Raji (cell line): ENCODE measurements around the gene SETBP1.

Experiments used
- POLR2A ChIP-seq: IDR thresholded peaks from 2 replicates; pipeline ENCODE4 v1.6.1; 2011; ENCODE audit warnings: low read depth, low read length, control low read depth; ENCODE audit not compliant: insufficient read depth

The SETBP1 gene

DNA sequence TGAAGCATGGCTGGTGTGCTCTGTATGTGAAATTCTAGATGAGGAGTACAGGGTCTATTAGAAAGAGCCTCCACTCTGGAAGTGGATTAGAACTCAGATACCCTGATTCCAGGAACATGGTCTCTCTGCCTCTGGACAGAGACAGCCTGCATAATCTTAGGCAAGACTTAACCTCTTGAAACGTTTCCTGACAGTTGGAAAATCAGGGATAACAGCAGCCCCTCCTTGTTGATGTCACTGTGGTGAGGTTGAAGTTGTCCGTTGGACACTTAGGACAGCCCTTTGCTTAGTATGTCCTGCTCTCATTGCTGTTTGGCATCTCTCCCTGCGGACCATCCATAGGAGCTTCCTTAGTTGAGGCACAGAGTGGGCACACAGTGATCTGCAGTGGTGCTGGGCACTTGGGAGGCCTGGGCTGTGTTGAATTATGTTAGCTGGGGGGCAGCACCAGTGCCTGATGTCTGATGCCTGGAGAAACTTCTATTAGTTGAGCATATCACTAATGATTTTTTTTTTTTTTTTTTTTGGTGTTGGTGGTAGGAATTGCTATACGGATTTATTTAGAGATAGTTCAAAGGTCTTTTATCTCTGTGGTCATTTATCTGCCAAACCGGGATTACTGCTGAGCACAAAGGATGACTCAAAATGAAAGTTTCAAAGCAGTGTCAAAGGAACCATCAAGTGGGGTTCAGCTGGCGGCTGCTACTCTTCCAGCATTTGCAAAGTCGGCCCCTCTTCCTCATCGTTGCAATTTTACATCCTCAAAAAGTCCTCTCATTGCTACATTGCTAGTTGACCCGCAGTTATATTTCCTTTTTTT lies 28.8 kb downstream of the SETBP1 start:
- TF ChIP-seq POLR2A = no peak

DNA sequence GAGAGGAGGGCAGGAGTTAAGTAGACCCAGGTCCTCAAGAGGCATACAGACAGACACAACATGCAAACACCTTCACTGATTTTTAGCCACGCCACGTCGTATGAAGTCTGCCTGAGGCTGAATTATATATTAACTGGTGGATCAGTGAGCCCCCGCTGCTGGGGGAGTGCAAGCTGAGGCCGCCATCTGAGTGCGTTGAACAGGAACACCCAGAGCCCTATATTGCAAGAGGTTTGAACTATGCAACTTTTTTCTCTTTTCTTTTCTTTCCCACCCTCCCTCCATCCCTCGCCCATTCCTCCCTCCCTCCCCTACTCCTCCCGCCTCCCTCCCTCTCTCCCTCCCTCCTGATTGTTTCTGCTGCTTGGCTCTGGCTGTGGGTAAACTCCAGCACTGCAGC lies 30.2 kb downstream of the SETBP1 start:
- no peak for TF ChIP-seq POLR2A

DNA sequence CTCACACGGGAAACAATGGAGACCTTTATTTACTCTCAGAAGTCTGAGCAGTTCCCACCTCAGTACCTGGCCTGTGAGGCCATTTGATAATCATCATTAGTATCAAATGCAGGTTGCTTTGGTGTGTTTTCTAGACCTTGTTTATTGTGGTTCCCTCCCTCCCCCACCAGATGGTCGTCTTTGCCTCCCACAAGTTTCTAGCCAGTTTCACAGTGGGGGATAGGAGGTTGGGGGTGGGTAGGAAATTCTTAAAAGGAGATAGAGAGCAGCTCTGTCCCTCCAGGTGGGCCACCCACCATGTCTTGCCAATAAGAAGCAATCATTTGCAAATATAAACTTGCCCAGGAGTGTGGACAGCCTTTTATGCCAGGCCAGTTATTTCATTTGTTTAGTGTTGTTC lies 31.3 kb downstream of the SETBP1 start:
- no peak for TF ChIP-seq POLR2A

DNA sequence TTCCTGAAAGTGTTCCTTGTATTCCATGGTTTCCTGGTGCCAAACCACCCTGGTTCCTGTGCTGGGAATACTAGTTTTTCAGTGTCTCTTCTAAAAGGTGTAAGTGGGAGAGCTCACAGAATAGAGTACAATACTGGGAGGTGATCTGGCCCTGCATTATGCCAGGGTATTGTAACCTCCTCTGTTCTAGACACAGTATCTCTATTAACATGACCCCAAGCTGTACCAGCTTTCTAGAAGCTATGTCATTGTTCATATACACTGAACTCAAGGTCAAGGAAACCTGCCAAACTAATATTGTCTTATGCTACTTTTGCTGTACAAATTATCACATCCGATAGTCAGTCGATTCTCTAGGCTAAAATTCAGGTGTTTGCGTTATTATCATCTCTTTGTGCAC lies 32.7 kb downstream of the SETBP1 start:
- no peak for TF ChIP-seq POLR2A

DNA sequence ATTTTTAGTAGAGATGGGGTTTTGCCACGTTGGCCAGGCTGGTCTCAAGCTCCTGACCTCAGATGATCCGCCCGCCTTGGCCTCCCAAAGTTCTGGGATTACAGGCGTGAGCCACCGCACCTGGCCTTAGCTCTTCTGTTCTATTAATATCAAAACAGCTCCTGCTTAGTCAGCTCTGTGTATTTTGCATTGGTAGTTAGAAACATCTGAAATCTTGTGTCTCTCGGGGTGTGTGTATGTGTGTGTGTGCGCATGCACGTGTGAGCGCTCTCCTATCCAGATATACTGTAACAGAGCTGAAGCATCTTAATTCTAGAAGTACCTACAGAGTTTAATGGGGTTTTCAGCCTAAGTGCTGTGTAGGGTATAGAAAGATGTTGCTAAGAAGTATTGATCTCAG lies 33.7 kb downstream of the SETBP1 start:
- TF ChIP-seq POLR2A = no peak

DNA sequence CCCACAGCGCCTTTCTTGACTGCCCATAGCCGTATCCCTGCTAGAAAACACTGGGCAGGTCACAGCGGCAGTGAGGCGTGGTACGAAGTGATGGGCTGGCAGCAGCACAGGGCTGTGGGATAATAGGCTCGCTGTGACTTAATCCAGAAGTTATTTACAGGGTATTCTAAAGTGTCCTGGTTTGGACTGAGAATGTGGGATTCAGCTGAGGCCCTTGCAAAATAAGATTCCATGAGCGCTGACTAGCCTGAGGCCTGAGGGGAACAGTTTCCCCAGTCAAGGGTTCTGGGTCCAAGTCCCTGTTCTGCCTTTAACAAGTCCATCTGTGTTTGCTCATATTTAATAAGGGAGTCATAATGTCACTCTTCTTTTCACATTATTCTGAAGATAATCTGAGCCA lies 34.6 kb downstream of the SETBP1 start:
- no peak for TF ChIP-seq POLR2A

DNA sequence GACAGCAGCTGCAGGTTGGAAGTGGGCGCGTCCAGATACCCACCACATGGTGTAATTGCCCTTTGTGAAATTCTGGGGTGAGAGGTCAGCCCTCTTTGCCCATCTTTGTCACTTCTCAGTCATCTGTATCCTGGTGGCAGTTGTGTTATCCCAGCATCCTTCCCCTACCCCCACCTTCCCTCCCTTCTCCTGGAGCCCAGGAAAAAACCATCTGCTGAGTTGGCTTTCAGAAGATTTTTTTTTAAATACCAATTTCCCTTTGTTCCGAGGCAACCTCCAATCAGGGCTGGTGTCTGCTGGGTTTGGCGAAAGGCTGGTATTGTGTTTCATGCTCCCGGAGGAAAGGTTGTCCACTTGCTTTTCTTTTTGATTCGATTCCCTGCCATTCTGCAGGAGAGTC lies 35.2 kb downstream of the SETBP1 start:
- no peak for TF ChIP-seq POLR2A

DNA sequence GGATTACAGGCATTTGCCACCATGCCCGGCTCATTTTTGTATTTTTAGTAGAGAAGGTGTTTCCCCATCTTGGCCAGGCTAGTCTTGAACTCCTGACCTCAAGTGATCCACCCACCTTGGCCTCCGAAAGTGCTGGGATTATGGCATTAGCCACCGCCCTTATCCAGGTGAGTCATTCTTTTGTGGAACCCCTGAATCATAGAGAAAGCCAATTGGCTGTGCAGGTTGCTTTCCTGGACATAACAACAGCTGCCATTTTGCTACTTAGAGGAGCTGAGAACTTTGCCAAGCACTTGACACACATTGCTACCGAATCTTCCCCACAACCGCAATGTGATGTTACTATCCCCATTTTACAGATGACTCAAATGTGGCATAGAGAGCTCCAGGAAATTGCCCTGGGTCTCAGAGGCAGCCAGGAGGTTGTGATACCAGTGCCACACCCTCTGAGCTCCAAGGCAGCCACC lies 36.0 kb downstream of the SETBP1 start:
- no peak for TF ChIP-seq POLR2A

DNA sequence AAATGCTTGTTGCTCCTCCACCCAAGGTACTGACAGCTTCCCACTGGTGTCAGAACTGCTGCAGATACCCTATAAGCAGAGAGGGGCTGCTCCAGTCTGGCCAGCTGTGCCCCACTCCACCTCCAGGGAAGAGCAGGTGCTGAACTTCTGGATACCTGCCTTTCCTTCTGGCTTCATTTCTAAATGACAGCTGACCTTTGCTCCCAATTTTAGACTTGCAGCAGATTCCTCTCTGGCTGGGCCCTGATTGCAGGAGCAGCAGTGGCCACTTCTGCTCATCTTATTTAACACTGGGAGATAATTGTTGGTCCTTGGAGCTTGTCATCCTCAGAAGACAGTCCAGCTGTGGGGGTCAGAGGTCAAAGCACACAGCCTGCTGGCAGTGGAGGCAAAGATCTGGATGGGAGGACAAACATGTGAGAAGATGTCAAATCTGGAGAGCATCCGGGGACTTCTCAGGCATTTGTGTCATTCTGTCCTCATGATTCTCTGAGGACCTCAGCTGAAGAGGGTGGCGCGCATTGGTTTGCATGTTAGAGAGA lies 38.9 kb downstream of the SETBP1 start:
- no peak for TF ChIP-seq POLR2A

DNA sequence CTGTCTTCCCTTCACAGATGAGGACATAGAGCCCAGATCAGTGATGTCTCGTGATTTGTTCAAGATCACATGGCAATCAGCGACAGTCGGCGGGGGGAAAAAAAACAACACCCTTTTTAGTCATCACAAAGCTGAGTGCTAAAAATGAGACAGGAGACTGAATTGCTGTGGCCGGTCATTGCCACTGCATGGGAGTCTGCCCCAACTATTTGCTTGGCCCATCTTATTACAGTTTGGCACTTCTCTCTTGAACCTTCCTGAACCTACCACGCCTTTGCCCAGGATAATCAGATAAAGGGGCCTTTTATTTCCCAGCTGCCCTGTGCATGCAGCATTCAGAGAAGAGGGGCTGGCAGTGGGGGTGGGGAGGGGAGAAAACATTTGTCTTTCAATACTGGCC lies 42.7 kb downstream of the SETBP1 start:
- no peak for TF ChIP-seq POLR2A

DNA sequence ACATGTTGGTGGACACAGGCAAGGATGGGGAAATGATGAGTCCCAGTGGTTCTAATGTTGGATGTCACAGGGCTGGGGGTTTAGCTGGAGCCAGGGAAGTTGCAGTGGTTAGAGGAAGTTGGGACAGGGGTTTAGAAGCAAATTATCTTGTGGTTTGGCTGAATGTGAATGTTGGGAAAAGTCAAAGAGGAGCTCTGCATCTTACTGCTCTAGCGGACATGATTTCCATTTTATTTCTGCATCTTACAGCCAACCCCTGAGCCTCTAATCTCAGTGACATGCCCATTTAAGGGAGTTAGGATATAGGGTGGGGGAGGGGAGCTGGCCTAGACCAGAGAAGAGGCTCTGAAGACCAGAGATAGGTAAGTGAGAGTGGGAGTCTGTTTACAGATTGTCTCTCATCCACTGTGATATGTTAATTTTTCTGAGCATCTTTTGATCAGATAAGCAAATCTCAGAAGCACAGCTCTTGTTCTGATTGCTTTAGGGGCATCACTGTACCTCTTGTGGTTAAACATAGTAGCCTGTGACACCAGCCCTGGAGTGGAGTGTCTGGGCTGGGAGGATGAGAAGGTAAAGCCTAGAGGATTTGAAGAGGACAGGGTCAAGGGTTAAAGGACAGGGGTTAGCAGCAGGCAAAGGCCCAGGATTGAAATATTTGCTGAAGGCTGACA lies 43.6 kb downstream of the SETBP1 start:
- no peak for TF ChIP-seq POLR2A

DNA sequence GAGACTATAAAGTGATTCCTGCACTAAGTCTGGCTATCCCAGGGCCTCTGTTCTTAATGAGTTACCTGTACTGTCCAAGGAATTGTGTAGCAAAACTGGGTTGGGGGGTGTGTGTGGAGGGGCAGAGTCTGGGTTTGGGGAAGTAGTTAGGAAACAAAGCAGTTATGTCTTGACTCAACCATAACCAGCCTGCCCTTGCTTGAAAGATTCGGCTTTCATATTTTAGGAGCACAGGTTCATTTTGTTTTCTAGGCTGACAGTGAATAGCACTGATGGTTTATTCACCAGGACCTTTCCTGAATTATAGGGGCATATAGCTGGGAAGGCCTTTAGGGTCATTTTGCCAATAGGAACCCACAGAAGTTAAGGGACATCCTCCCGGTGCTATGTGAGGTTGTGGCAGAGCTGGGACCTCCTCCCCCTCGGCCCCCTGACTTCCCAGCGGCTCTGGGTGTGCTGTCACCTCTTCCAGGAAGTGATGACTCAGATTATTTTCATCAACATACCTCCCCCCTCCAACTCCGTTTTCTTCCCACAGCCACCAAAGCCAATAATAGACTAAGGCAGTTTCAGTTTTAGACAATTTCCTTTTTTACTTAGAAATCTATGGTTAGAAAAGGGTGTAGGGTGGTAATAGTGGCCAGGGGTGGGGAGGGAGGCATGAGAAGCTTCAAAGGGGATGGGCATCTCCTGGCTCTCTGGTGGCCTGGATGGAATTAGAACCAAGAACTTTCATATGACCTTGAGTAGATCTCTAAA lies 44.8 kb downstream of the SETBP1 start:
- no peak for TF ChIP-seq POLR2A

DNA sequence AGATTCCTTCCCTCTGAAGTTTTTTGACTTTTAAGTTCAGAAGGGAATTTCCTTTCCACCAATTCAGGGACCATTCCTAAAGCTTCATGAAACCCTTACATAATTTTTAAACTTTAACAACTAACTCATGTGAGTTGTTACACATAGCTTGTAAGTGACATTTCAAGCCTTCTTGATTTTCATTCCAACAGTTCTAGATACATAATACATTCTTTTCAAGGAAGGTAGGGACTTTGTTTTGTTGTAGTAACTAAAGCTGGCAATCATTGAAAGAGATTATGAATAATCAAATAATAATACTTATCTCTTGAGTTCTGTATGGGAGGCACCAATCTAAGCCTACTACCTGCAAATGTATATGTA lies 45.4 kb downstream of the SETBP1 start:
- TF ChIP-seq POLR2A = no peak

DNA sequence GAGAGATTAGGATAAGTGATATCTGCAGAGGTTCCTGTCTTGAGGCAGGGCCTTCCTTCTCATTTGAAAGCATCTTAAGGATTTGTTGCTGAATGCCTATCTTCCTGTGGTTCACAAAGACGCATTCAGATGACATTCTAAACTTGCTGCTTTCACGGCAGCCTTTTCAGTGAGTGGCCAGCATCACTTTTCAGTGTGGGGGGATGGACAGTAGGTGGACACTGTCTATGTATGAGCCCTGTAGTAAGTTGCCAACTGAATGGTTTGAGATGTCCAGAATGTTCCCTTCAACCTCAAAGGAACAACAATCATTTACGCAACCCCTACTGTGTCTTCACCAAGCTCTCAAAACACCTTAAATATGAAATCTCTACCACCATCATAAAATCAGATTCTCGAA lies 46.6 kb downstream of the SETBP1 start:
- no peak for TF ChIP-seq POLR2A

DNA sequence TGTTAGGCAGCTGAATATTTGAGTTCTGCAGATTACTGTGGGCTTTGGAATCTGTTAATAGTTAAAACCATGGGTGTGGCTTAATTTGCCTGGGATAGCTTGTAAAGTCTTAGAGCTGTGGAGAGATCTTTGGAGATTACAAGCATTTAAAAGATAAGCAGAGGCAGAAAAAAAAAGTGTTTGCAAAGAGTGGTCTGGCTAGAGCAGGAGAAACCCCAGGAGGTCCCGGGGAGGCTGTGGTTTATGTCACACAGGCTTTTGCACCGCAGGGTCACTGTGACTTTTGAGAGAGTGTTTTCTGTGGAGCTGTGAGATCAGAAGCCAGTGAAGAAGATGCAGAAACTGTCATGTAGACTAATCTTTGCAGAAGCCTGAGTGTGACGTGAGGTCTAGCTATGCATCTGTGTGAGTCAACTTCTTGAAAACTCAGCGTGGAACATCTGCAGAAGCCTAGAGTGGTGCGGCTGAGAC lies 49.0 kb downstream of the SETBP1 start:
- TF ChIP-seq POLR2A = no peak
